Tibial nerve (tissue), 4 donors: ENCODE data around the gene PTER. TPM values are rescaled to one million over a fixed set of nuclear protein-coding genes. Genes with fewer than 3 reads are reported as not detected.

Source experiments
- DNase-seq, 2 donors: peaks; one replicate each; pipeline ENCODE4 v3.0.0-alpha.2; 2019; ENCODE audit warnings: low spot score in 2 of 2
- H3K27ac ChIP-seq, 4 donors: fragments of 200-600 bp; sonication (generic) in 3 of 4; one replicate each; pipeline ENCODE4 v1.5.1; 2017 to 2019; ENCODE audit warnings: mild to moderate bottlenecking in 1 of 4
- H3K27me3 ChIP-seq, 2 donors: fragments of 200-600 bp; sonication (generic) in 1 of 2; one replicate each; pipeline versions ENCODE4 v1.5.1 to v1.6.0; 2017 to 2019
- H3K36me3 ChIP-seq, 3 donors: fragments of 200-600 bp; sonication (generic); one replicate each; pipeline ENCODE4 v1.5.1; 2018 to 2019
- H3K4me1 ChIP-seq, 4 donors: fragments of 200-600 bp; sonication (generic) in 3 of 4; one replicate each; pipeline ENCODE4 v1.5.1; 2017 to 2019
- H3K4me3 ChIP-seq, 4 donors: fragments of 200-600 bp; sonication (generic) in 3 of 4; one replicate each; pipeline ENCODE4 v1.5.1; 2017 to 2019; ENCODE audit warnings: mild to moderate bottlenecking in 1 of 4, moderate library complexity in 1 of 4
- H3K9me3 ChIP-seq, 4 donors: fragments of 200-600 bp; sonication (generic) in 3 of 4; one replicate each; pipeline ENCODE4 v1.5.1; 2017 to 2019
- CTCF ChIP-seq, 5 experiments: fragments of 200-600 bp in 3 of 5; fragments of 450-650 bp in 2 of 5; sonication (generic) in 3 of 5; IDR thresholded peaks; one replicate each; pipeline ENCODE4 v1.5.1; 2016 to 2019; ENCODE audit warnings: antibody characterized with exemption in 5 of 5, mild to moderate bottlenecking in 3 of 5, moderate library complexity in 2 of 5
- EP300 ChIP-seq, 2 donors: sonication (generic); formaldehyde crosslinking; IDR thresholded peaks; one replicate each; pipeline ENCODE4 v1.6.1; 2017; ENCODE audit warnings: antibody characterized with exemption in 2 of 2, mild to moderate bottlenecking in 1 of 2
- POLR2A ChIP-seq, 2 donors: fragments of 450-650 bp; IDR thresholded peaks; one replicate each; pipeline ENCODE4 v1.6.1; 2017; ENCODE audit warnings: antibody characterized with exemption in 2 of 2, mild to moderate bottlenecking in 2 of 2, moderate library complexity in 2 of 2
- WGBS, 2 donors: methylation state at CpG; one replicate each; pipeline ENCODE4 v1.1.5; 2018; 5-methylcytosine and 5-hydroxymethylcytosine counted together
- total RNA-seq, 4 donors: library from RNA; depleted of rRNA; stranded (reverse); fragments of >200 nt; gene quantifications; one replicate each; pipeline ENCODE4 v1.1.0, GENCODE V29; 2016

Gene PTER
- total RNA-seq, 4 donors from 2014 or later: 4.9 to 26.4 (median 12.1) TPM

GRCh38 chr10:16449454-16449853 lies 12.6 kb downstream of the PTER start:
- Histone ChIP-seq H3K36me3 (peaks cover 0 to 23% (median 0%) of the 10 kb centered on the region in 3 donors), H3K27ac (no peak overlapping the region), H3K27me3 (no peaks in the 10 kb centered on the region), H3K4me1 (no peaks in the 10 kb centered on the region), H3K4me3 (no peak overlapping the region), H3K9me3 (no peaks in the 10 kb centered on the region)
- no peak for DNase-seq
- TF ChIP-seq EP300 (IDR thresholded peaks at IDR 0.05) (no peak), POLR2A (IDR thresholded peaks at IDR 0.05) (no peak), CTCF (IDR thresholded peaks at IDR 0.05) (no peak)
- WGBS, 2 donors: 77 to 97% methylated on average over 5 of the region's 5 CpGs

GRCh38 chr10:16458166-16458955 lies 21.6 kb downstream of the PTER start:
- H3K27me3 ChIP-seq: no peaks in the 10 kb centered on the region
- DNase-seq: no peak
- H3K27ac ChIP-seq: no peak overlapping the region
- H3K4me3 ChIP-seq: no peak overlapping the region
- TF ChIP-seq CTCF (IDR thresholded peaks at IDR 0.05) (no peak), EP300 (IDR thresholded peaks at IDR 0.05) (no peak), POLR2A (IDR thresholded peaks at IDR 0.05) (no peak)
- WGBS, 2 donors: 74 to 81% methylated on average over 6 of the region's 6 CpGs
- H3K4me1 ChIP-seq: no peaks in the 10 kb centered on the region
- peaks cover 0 to 4% (median 0%) of the 10 kb centered on the region in 3 donors for H3K36me3 ChIP-seq
- H3K9me3 ChIP-seq: no peaks in the 10 kb centered on the region

GRCh38 chr10:16459423-16459939 lies 22.7 kb downstream of the PTER start:
- H3K4me3 ChIP-seq: no peak overlapping the region
- no peak for TF ChIP-seq POLR2A (IDR thresholded peaks at IDR 0.05)
- TF ChIP-seq CTCF (IDR thresholded peaks at IDR 0.05): no peak
- TF ChIP-seq EP300 (IDR thresholded peaks at IDR 0.05): no peak
- DNase-seq: no peak
- 74 to 78% methylated on average over 7 of the region's 7 CpGs for WGBS, 2 donors
- H3K36me3 ChIP-seq: peaks cover 0 to 4% (median 0%) of the 10 kb centered on the region in 3 donors
- no peaks in the 10 kb centered on the region for H3K4me1 ChIP-seq
- no peaks in the 10 kb centered on the region for H3K9me3 ChIP-seq
- H3K27ac ChIP-seq: no peak overlapping the region
- no peaks in the 10 kb centered on the region for H3K27me3 ChIP-seq

- Histone ChIP-seq H3K9me3 (no peaks in the 10 kb centered on the region), H3K36me3 (peaks cover 0 to 4% (median 0%) of the 10 kb centered on the region in 3 donors), H3K27ac (no peak overlapping the region), H3K27me3 (no peaks in the 10 kb centered on the region), H3K4me3 (no peak overlapping the region), H3K4me1 (no peaks in the 10 kb centered on the region)
- no peak for DNase-seq
- TF ChIP-seq CTCF (IDR thresholded peaks at IDR 0.05) (no peak), EP300 (IDR thresholded peaks at IDR 0.05) (no peak), POLR2A (IDR thresholded peaks at IDR 0.05) (no peak)
- WGBS, 2 donors: 96 to 97% methylated on average over 1 of the region's 1 CpG
Observed at GRCh38 chr10:16466001-16466400, 29.2 kb downstream of the PTER start.

GRCh38 chr10:16470747-16471146 lies 33.9 kb downstream of the PTER start:
- DNase-seq: no peak
- no peak overlapping the region for H3K27ac ChIP-seq
- TF ChIP-seq EP300 (IDR thresholded peaks at IDR 0.05) (no peak), CTCF (IDR thresholded peaks at IDR 0.05) (no peak), POLR2A (IDR thresholded peaks at IDR 0.05) (no peak)
- no peaks in the 10 kb centered on the region for H3K9me3 ChIP-seq
- no peaks in the 10 kb centered on the region for H3K36me3 ChIP-seq
- 83 to 86% methylated on average over 5 of the region's 5 CpGs for WGBS, 2 donors
- H3K4me1 ChIP-seq: no peaks in the 10 kb centered on the region
- no peak overlapping the region for H3K4me3 ChIP-seq
- H3K27me3 ChIP-seq: no peaks in the 10 kb centered on the region
